Ovary (tissue), 3 donors: Measurements from ENCODE around the gene TSKU.

Experiments used
- CTCF ChIP-seq, 3 donors: fragments of 450-650 bp in 2 of 3; fragments of 200-600 bp in 1 of 3; IDR thresholded peaks; one replicate each; pipeline versions ENCODE4 v1.5.1 to v1.8.0; 2016 to 2022; ENCODE audit warnings: antibody characterized with exemption in 3 of 3, mild to moderate bottlenecking in 1 of 3
- EP300 ChIP-seq: sonication (generic); formaldehyde crosslinking; IDR thresholded peaks from one replicate; pipeline ENCODE4 v1.6.1; 2017; ENCODE audit warnings: antibody characterized with exemption
- POLR2A ChIP-seq: fragments of 450-650 bp; IDR thresholded peaks from one replicate; pipeline ENCODE4 v1.6.1; 2017; ENCODE audit warnings: antibody characterized with exemption, mild to moderate bottlenecking, moderate library complexity
- donor health status: DM: no; HTN: no; CAD: no.

GRCh38 chr11:76806608-76807205 lies 23.6 kb downstream of the TSKU start:
- TF ChIP-seq CTCF (IDR thresholded peaks at IDR 0.05), result no peak
- no peak for TF ChIP-seq EP300
- TF ChIP-seq POLR2A, result no peak
